Peyer's patch (tissue), 4 donors: ENCODE data around the gene MEGF9. TPM values are rescaled to one million over a fixed set of nuclear protein-coding genes. Genes with fewer than 3 reads are reported as not detected.

Experiments
- DNase-seq, 3 donors: peaks; one replicate each; pipeline ENCODE4 v3.0.0-alpha.2; 2017 to 2019
- H3K27ac ChIP-seq, 4 donors: fragments of 200-600 bp; sonication (generic); one replicate each; pipeline ENCODE4 v1.5.1; 2016 to 2019
- H3K27me3 ChIP-seq, 2 donors: fragments of 200-600 bp; sonication (generic); one replicate each; pipeline ENCODE4 v1.5.1; 2019
- H3K36me3 ChIP-seq, 3 donors: fragments of 200-600 bp; sonication (generic); one replicate each; pipeline ENCODE4 v1.5.1; 2016 to 2019
- H3K4me1 ChIP-seq, 4 donors: fragments of 200-600 bp; sonication (generic); one replicate each; pipeline ENCODE4 v1.5.1; 2016 to 2019
- H3K4me3 ChIP-seq, 4 donors: fragments of 200-600 bp; sonication (generic); 1 replicate in 3 of 4; 2 replicates in 1 of 4; pipeline ENCODE4 v1.5.1; 2016 to 2019; ENCODE audit warnings: mild to moderate bottlenecking in 1 of 4
- H3K9me3 ChIP-seq, 4 donors: fragments of 200-600 bp; sonication (generic); one replicate each; pipeline ENCODE4 v1.5.1; 2016 to 2019; ENCODE audit warnings: mild to moderate bottlenecking in 1 of 4
- POLR2A ChIP-seq, 2 donors: fragments of 450-650 bp; IDR thresholded peaks; one replicate each; pipeline ENCODE4 v1.5.1; 2017; ENCODE audit warnings: antibody characterized with exemption in 2 of 2, mild to moderate bottlenecking in 2 of 2, moderate library complexity in 2 of 2
- total RNA-seq, 4 donors: library from RNA; depleted of rRNA; stranded (reverse); fragments of >200 nt; gene quantifications; one replicate each; pipeline ENCODE4 v1.1.0, GENCODE V29; 2016
- TF ChIP-seq, protein P1 (sequence below), 6 experiments: fragments of 450-650 bp in 4 of 6; fragments of 200-600 bp in 2 of 6; sonication (generic) in 1 of 6; IDR thresholded peaks; one replicate each; pipeline ENCODE4 v1.5.1; 2017 to 2019; ENCODE audit warnings: antibody characterized with exemption in 6 of 6, mild to moderate bottlenecking in 3 of 6, moderate library complexity in 1 of 6

MEGF9 gene
- total RNA-seq, 4 donors from 2014 or later = 8.1 to 15.1 (median 11.5) TPM

DNA sequence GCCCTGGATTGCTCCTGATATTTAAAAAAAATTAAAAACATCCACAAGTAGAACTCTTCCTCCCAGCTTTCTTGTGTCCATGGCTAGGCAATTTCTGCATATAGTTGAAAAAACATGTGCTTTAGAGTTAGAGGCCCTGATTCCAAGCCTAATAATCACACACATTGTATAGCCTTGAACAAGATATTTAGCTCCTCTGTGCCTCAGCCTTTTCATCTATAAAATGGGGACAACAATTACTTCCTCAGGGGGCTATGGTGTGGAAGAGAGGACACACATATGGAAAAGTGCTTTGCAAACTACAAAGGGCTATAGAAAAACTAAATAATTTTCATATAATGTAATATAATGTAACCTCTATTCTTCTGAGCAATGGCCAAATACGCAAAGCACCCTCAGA is 111.3 kb downstream of the MEGF9 start:
- H3K9me3 ChIP-seq = no peaks in the 10 kb centered on the region
- no peak for DNase-seq
- no peaks in the 10 kb centered on the region for H3K27me3 ChIP-seq
- TF ChIP-seq POLR2A (IDR thresholded peaks at IDR 0.05) = no peak
- TF ChIP-seq, protein P1, sequence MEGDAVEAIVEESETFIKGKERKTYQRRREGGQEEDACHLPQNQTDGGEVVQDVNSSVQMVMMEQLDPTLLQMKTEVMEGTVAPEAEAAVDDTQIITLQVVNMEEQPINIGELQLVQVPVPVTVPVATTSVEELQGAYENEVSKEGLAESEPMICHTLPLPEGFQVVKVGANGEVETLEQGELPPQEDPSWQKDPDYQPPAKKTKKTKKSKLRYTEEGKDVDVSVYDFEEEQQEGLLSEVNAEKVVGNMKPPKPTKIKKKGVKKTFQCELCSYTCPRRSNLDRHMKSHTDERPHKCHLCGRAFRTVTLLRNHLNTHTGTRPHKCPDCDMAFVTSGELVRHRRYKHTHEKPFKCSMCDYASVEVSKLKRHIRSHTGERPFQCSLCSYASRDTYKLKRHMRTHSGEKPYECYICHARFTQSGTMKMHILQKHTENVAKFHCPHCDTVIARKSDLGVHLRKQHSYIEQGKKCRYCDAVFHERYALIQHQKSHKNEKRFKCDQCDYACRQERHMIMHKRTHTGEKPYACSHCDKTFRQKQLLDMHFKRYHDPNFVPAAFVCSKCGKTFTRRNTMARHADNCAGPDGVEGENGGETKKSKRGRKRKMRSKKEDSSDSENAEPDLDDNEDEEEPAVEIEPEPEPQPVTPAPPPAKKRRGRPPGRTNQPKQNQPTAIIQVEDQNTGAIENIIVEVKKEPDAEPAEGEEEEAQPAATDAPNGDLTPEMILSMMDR (IDR thresholded peaks at IDR 0.05) = no peak
- peaks cover 0 to 15% (median 0%) of the 10 kb centered on the region in 3 donors for H3K36me3 ChIP-seq
- H3K4me1 ChIP-seq = no peaks in the 10 kb centered on the region
- no peak overlapping the region for H3K27ac ChIP-seq
- H3K4me3 ChIP-seq = no peak overlapping the region

- Histone ChIP-seq H3K27ac (no peak overlapping the region), H3K27me3 (no peaks in the 10 kb centered on the region), H3K4me3 (no peak overlapping the region), H3K36me3 (no peaks in the 10 kb centered on the region), H3K4me1 (no peaks in the 10 kb centered on the region), H3K9me3 (no peaks in the 10 kb centered on the region)
- TF ChIP-seq POLR2A (IDR thresholded peaks at IDR 0.05) = no peak
- TF ChIP-seq, protein P1 (IDR thresholded peaks at IDR 0.05) = no peak
- no peak for DNase-seq
Observed at GRCh38 chr9:120593955-120594277, 120.4 kb downstream of the MEGF9 start.

GRCh38 chr9:120593250-120593954 is 120.9 kb downstream of the MEGF9 start:
- TF ChIP-seq, protein P1 (IDR thresholded peaks at IDR 0.05) = no peak
- TF ChIP-seq POLR2A (IDR thresholded peaks at IDR 0.05) = no peak
- no peak overlapping the region for H3K4me3 ChIP-seq
- DNase-seq = no peak
- no peaks in the 10 kb centered on the region for H3K27me3 ChIP-seq
- no peaks in the 10 kb centered on the region for H3K36me3 ChIP-seq
- H3K4me1 ChIP-seq = no peaks in the 10 kb centered on the region
- H3K27ac ChIP-seq = no peak overlapping the region
- H3K9me3 ChIP-seq = no peaks in the 10 kb centered on the region

- no peaks in the 10 kb centered on the region for H3K9me3 ChIP-seq
- no peaks in the 10 kb centered on the region for H3K36me3 ChIP-seq
- no peaks in the 10 kb centered on the region for H3K27me3 ChIP-seq
- H3K27ac ChIP-seq = no peak overlapping the region
- TF ChIP-seq POLR2A (IDR thresholded peaks at IDR 0.05) = no peak
- TF ChIP-seq, protein P1 (IDR thresholded peaks at IDR 0.05) = no peak
- H3K4me1 ChIP-seq = no peaks in the 10 kb centered on the region
- DNase-seq = no peak
- no peak overlapping the region for H3K4me3 ChIP-seq
Observed at GRCh38 chr9:120592210-120592609, 122.1 kb downstream of the MEGF9 start.

DNA sequence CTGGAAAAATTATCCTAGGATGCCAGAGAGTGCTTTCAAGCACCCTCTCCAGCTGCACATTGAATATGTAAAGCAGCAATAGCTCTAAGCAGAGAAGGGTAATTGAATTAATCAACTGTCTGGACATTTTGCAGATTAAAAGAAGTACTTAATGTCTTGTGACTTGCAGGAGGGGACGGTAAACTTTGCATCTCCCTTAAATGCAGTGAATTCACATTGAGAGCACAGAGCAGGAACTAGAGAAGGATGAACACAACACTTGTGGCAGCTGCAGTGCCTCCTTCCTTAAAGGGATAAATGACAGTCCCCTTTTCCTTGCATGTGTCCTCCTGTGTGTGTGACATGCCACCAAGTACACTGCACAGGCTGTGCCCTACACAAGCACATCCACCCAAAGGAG is 126.9 kb downstream of the MEGF9 start:
- no peak for DNase-seq
- no peak for TF ChIP-seq POLR2A (IDR thresholded peaks at IDR 0.05)
- TF ChIP-seq, protein P1 (IDR thresholded peaks at IDR 0.05) = no peak
- no peaks in the 10 kb centered on the region for H3K36me3 ChIP-seq

More for the DNA sequence above, 126.9 kb downstream of the MEGF9 start:
- H3K9me3 ChIP-seq = no peaks in the 10 kb centered on the region
- no peak overlapping the region for H3K27ac ChIP-seq
- no peak overlapping the region for H3K4me3 ChIP-seq
- H3K4me1 ChIP-seq = no peaks in the 10 kb centered on the region
- H3K27me3 ChIP-seq = no peaks in the 10 kb centered on the region
